Panc1 (cell line): ENCODE measurements around the gene RPL7L1.

Source experiments
- POLR2AphosphoS5 ChIP-seq: IDR thresholded peaks from 2 replicates; pipeline ENCODE4 v1.6.1; 2012; ENCODE audit warnings: mild to moderate bottlenecking, low read depth, low read length, moderate library complexity
- TCF7L2 ChIP-seq: IDR thresholded peaks from 2 replicates; pipeline ENCODE4 v1.6.1; 2011; ENCODE audit warnings: mild to moderate bottlenecking, low read depth, low read length, inconsistent platforms
- TF ChIP-seq, protein P1 (sequence below): fragments of 450-650 bp; IDR thresholded peaks from 2 replicates; pipeline ENCODE4 v1.5.1; 2017; ENCODE audit warnings: mild to moderate bottlenecking

GRCh38 chr6:42938987-42939809 is 59.8 kb downstream of the RPL7L1 start:
- TF ChIP-seq, protein P1, sequence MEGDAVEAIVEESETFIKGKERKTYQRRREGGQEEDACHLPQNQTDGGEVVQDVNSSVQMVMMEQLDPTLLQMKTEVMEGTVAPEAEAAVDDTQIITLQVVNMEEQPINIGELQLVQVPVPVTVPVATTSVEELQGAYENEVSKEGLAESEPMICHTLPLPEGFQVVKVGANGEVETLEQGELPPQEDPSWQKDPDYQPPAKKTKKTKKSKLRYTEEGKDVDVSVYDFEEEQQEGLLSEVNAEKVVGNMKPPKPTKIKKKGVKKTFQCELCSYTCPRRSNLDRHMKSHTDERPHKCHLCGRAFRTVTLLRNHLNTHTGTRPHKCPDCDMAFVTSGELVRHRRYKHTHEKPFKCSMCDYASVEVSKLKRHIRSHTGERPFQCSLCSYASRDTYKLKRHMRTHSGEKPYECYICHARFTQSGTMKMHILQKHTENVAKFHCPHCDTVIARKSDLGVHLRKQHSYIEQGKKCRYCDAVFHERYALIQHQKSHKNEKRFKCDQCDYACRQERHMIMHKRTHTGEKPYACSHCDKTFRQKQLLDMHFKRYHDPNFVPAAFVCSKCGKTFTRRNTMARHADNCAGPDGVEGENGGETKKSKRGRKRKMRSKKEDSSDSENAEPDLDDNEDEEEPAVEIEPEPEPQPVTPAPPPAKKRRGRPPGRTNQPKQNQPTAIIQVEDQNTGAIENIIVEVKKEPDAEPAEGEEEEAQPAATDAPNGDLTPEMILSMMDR: no peak
- TF ChIP-seq TCF7L2 (no peak), POLR2AphosphoS5 (no peak)
